Measurements from ENCODE around the gene ZNF254. TPM values are rescaled to one million over a fixed set of nuclear protein-coding genes. Genes with fewer than 3 reads are reported as not detected.

The ZNF254 gene
- total and polyA plus RNA-seq, 10 of the 15 experiments (the other 5 are each of a cell fraction or from before 2014, with no cell fraction given): 1.5 to 15.7 (median 8.5) TPM

DNA sequence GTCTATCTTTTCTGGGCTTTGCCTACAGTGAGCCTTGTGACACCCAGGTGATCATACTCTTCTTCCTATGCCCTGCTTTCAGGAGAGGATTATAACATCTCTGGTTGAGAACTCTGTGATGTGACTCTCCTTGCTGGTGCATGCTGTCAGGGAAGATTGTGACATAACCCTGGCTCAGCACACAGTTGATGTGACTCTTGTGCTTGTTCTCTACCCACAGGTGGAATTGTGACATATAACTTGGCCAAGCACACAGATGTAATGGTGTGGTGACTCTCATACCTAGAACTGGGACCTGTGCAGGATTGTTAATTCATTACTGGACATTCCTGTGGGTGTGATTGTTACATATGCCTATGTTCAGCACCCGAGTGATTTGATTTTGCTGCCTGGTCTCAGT is 21.7 kb upstream of the ZNF254 start:
- no peak for FAIRE-seq
- WGBS (ENCODE audit: insufficient coverage, insufficient replicate concordance, low lambda C conversion rate, missing lambda C conversion rate): 56% methylated on average over 1 of the region's 1 CpG
- ATAC-seq: no peak
- intact Hi-C loops (cut with micrococcal nuclease; ENCODE audit: unreplicated experiment): no loop called here
- Histone ChIP-seq H4K20me1 (ENCODE audit: control insufficient read depth, insufficient read depth) (no peaks in the 10 kb centered on the region), H3K27me3 (replicated peaks in 1 of 2; ENCODE audit: control insufficient read depth in 2 of 2, insufficient read depth in 2 of 2, low read length in 1 of 2) (no peaks in the 10 kb centered on the region), H3K4me1 (ENCODE audit: control insufficient read depth, insufficient read depth, low read length) (no peaks in the 10 kb centered on the region), H3K79me2 (ENCODE audit: control insufficient read depth, insufficient read depth, low read length) (no peaks in the 10 kb centered on the region), H3K27ac (ENCODE audit: control insufficient read depth, insufficient read depth) (no peak overlapping the region), H3K4me2 (ENCODE audit: control insufficient read depth, insufficient read depth) (no peak overlapping the region), H3K36me3 (ENCODE audit: control insufficient read depth in 2 of 2, insufficient read depth in 2 of 2, low read length in 1 of 2) (peaks cover 0 to 3% of the 10 kb centered on the region in 2 experiments; a peak in 1 of 4 replicates), H3K9me3 (replicated peaks; ENCODE audit: control insufficient read depth, insufficient read depth, low read length) (no peaks in the 10 kb centered on the region), H3K9ac (ENCODE audit: control insufficient read depth, insufficient read depth, low read length) (no peak overlapping the region), H3K4me3 (no peak overlapping the region), H2AFZ (ENCODE audit: control insufficient read depth, low read depth, low read length) (no peak overlapping the region)
- CTCF ChIA-PET: no interaction called here
- BruUV-seq (replicated peaks): no TSS peak
- POLR2A ChIA-PET: no interaction called here
- DNase-seq (ENCODE audit: low read depth, low spot score): no peak
- RAD21 ChIA-PET (ENCODE audit: unreplicated experiment): no interaction called here
- in situ Hi-C loops (cut with MboI): no loop called here
- SMC1A ChIA-PET (ENCODE audit: uncharacterized antibody, unreplicated experiment): no interaction called here
- TF ChIP-seq HDAC6 (IDR thresholded peaks at IDR 0.05; ENCODE audit: unreplicated experiment) (no peak), BCL11A (IDR thresholded peaks at IDR 0.05; ENCODE audit: low read depth, low read length) (no peak)

DNA sequence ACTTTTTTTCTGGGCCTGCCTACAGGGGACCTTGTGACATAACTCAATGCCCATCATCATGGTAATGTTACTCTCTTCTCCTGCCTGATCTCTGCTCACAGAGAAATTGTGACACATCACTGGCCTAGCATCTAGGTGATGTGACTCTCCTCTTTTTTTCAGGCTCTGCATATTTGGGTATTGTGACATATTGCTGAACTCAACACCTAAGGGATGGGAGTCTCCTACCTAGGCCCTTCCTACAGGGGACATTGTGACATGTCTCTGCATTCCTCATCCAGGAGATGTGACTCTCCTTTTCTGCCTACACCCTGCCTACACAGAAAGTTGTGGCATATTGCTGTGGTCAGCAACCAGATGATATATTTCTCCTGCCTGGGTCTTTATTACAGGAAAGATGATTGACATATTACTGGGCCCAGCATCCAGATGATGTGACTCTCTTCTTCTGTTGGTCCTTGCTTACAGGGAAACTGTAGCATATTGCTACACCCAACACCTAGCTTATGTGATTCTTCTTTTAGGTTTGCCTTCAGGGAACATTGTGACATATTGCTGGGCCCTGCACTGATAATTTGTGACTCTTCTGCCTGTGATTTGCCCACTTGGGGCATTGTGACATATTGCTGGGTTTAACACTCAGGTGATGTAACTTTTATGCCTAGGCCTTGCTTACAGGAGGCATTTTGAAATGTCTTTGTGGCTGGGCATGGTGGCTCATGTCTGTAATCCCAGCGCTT is 21.0 kb upstream of the ZNF254 start:
- BruUV-seq (replicated peaks): no TSS peak
- SMC1A ChIA-PET (ENCODE audit: uncharacterized antibody, unreplicated experiment): no interaction called here
- TF ChIP-seq ASH2L (IDR thresholded peaks at IDR 0.05; ENCODE audit: borderline replicate concordance, low read depth): no peak
- TF ChIP-seq LARP7 (IDR thresholded peaks at IDR 0.05): no peak
- no peak for TF ChIP-seq ZNF274 (IDR thresholded peaks at IDR 0.05; ENCODE audit: insufficient read depth, insufficient read length)
- TF ChIP-seq NR2F1 (conservative IDR thresholded peaks at IDR 0.05): no peak
- no peak for TF ChIP-seq IKZF2 (IDR thresholded peaks at IDR 0.05)
- no peak for TF ChIP-seq SMAD1 (IDR thresholded peaks at IDR 0.05; ENCODE audit: low read depth, partially characterized antibody)
- no peak for TF ChIP-seq MYB (IDR thresholded peaks at IDR 0.05; ENCODE audit: borderline replicate concordance, low read depth, low read length)
- no peak for TF ChIP-seq HDGF (IDR thresholded peaks at IDR 0.05)
- TF ChIP-seq E2F8 (IDR thresholded peaks at IDR 0.05; ENCODE audit: low read depth, partially characterized antibody): no peak
- no peak for TF ChIP-seq MAX (IDR thresholded peaks at IDR 0.05; ENCODE audit: low read depth, low read length)
- no peak for TF ChIP-seq ZBED1 (IDR thresholded peaks at IDR 0.05; ENCODE audit: borderline replicate concordance)
- no peak for TF ChIP-seq RAD21 (IDR thresholded peaks at IDR 0.05; ENCODE audit: insufficient read depth, low read depth, low read length)
- no peak for TF ChIP-seq CREM (IDR thresholded peaks at IDR 0.05; ENCODE audit: low read depth)
- no peak for TF ChIP-seq RB1 (IDR thresholded peaks at IDR 0.05; ENCODE audit: borderline replicate concordance)
- no peak for TF ChIP-seq KLF5 (IDR thresholded peaks at IDR 0.05; ENCODE audit: partially characterized antibody)
- TF ChIP-seq ESRRA (IDR thresholded peaks at IDR 0.05; ENCODE audit: low read length): no peak

More for the DNA sequence above, 21.0 kb upstream of the ZNF254 start:
- no peak for DNase-seq (ENCODE audit: low read depth, low spot score)
- Histone ChIP-seq H2AFZ (ENCODE audit: control insufficient read depth, low read depth, low read length) (no peak overlapping the region), H3K4me1 (ENCODE audit: control insufficient read depth, insufficient read depth, low read length) (no peaks in the 10 kb centered on the region), H3K9ac (ENCODE audit: control insufficient read depth, insufficient read depth, low read length) (no peak overlapping the region), H3K9me3 (replicated peaks; ENCODE audit: control insufficient read depth, insufficient read depth, low read length) (no peaks in the 10 kb centered on the region), H3K36me3 (ENCODE audit: control insufficient read depth in 2 of 2, insufficient read depth in 2 of 2, low read length in 1 of 2) (peaks cover 0 to 3% of the 10 kb centered on the region in 2 experiments; a peak in 1 of 4 replicates), H3K4me3 (no peak overlapping the region), H3K4me2 (ENCODE audit: control insufficient read depth, insufficient read depth) (no peak overlapping the region), H3K27ac (ENCODE audit: control insufficient read depth, insufficient read depth) (no peak overlapping the region), H4K20me1 (ENCODE audit: control insufficient read depth, insufficient read depth) (no peaks in the 10 kb centered on the region), H3K79me2 (ENCODE audit: control insufficient read depth, insufficient read depth, low read length) (no peaks in the 10 kb centered on the region), H3K27me3 (replicated peaks in 1 of 2; ENCODE audit: control insufficient read depth in 2 of 2, insufficient read depth in 2 of 2, low read length in 1 of 2) (no peaks in the 10 kb centered on the region)
- ChIA-PET POLR2A (no interaction called here), CTCF (no interaction called here), RAD21 (ENCODE audit: unreplicated experiment) (no interaction called here)
- intact Hi-C loops (cut with micrococcal nuclease; ENCODE audit: unreplicated experiment): no loop called here
- 100% methylated on average over 1 of the region's 1 CpG for WGBS (ENCODE audit: insufficient coverage, insufficient replicate concordance, low lambda C conversion rate, missing lambda C conversion rate)
- in situ Hi-C loops (cut with MboI): no loop called here
- no peak for ATAC-seq
- FAIRE-seq: no peak
